Forelimb muscle (tissue), 1 donor: ENCODE data around the gene ARHGEF4. TPM values are rescaled to one million over a fixed set of nuclear protein-coding genes. Genes with fewer than 3 reads are reported as not detected.

Experiments used
- DNase-seq: peaks from one replicate; pipeline ENCODE4 v3.0.0-alpha.2; 2013; ENCODE audit warnings: low read depth
- polyA plus RNA-seq: library from polyadenylated mRNA; unstranded; fragments of 120-200 nt; gene quantifications from one replicate; pipeline ENCODE4 v1.2.1, GENCODE V29; 2013; ENCODE audit not compliant: insufficient read length

The ARHGEF4 gene
- polyA plus RNA-seq, 1 donor = 11.3 TPM

- no peak for DNase-seq
Observed at GRCh38 chr2:130814931-130815680, 21.6 kb upstream of the ARHGEF4 start.

DNA sequence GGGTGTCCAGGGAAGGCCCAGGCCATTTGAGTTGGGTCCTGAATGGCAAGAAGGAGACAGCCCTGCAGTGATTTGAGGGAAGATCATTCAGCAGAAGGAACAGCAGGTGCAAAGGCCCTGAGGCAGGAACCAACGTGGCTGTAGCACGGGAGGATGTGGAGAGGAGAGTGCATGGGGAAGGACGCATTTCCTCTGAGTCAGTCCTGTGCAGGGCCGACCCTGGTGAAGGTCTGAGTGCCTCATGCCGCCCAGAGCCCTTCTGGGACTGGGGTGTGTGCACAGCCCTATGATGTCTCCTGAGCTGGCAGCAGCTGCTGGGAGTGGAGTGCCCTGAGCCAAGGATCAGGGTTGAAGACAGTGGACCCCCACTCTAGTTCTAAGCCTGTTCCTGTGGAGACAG is 17.9 kb upstream of the ARHGEF4 start:
- no peak for DNase-seq

DNA sequence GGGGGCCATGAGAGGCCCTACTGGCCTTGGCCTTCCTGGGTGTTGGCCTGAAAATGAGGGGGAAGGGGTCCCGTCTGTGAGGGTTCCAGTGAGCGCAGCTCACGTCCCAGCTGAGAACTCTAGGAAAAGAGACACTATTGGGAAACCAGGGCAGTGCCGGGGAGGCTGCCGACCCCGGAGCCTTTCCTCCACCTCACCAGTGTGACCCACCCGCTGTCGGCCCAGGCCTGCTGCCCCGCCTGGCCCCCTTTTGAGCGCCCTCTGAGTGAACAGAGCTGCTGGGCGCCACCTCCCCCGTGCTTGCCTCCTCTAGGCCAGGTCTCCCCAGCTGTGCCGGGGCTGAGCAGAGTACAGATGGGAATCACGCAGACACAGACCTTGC is 17.5 kb upstream of the ARHGEF4 start:
- DNase-seq = no peak

DNA sequence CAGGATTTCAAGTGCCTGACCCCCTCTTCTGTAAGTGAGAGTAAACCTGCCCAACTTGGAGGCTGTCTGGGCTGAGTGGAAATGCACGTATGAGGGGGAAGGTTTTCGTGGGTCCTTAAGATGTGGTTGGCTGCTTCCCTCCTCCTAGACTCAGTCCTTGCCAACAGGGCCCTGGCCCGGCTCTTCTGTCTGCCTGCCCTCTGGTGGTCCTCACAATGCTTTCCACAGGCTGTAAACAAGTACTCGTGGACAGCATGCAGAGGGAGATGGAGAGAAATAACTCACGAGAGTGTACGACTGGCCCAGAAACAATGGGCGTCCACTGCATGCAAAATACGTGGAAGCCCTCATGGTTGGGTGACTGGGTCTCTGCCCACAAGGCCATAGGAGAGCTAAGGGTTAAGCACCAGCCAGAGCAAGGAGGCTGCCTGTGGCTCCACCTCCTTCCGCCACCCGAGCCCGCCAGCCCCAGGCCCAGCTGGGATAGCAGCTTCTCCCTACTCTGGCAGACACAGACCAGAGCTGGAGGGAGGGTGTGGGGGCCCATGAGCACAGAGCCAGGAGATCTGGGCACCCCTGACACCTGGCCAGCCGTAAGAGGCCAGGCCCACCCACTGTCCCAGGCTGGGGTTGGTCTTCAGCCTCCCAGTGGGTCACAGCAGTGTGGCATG is 17.0 kb upstream of the ARHGEF4 start:
- no peak for DNase-seq

GRCh38 chr2:130820279-130820861 is 16.3 kb upstream of the ARHGEF4 start:
- no peak for DNase-seq

- no peak for DNase-seq
Observed at GRCh38 chr2:130821867-130822266, 14.8 kb upstream of the ARHGEF4 start.

- DNase-seq = no peak
Observed at GRCh38 chr2:130822766-130823165, 13.9 kb upstream of the ARHGEF4 start.

GRCh38 chr2:130823171-130823885 is 13.4 kb upstream of the ARHGEF4 start:
- no peak for DNase-seq

GRCh38 chr2:130823886-130824491 is 12.7 kb upstream of the ARHGEF4 start:
- DNase-seq = no peak

DNA sequence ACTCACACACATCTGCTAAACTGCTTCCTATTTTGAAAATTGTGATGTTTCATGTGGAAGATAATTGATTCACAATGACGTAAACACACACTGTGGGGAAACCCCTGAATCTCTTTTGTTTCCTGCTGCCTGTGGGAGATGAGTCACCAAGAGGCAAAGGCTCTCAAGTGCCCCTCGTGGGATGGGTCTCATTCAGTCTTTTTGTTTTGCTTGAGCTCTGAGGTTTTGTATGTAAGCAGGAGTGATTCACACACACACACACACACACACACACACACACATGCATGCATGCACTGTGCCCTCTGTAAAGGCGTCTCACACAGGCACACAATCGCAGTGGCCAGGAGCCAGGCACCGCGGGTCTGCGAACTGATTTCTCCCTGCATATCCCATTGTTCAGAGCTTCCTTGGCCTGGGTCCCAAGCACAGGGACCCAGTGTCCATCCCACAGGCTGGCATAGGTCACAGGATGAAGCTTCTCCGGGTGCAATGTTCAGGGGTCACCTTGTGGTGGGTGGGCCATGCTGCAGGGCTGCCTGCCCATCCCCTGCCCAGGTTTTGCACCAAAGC is 12.1 kb upstream of the ARHGEF4 start:
- DNase-seq = no peak

- no peak for DNase-seq
Observed at GRCh38 chr2:130825231-130825965, 11.3 kb upstream of the ARHGEF4 start.

- DNase-seq = no peak
Observed at GRCh38 chr2:130825966-130826253, 10.8 kb upstream of the ARHGEF4 start.

DNA sequence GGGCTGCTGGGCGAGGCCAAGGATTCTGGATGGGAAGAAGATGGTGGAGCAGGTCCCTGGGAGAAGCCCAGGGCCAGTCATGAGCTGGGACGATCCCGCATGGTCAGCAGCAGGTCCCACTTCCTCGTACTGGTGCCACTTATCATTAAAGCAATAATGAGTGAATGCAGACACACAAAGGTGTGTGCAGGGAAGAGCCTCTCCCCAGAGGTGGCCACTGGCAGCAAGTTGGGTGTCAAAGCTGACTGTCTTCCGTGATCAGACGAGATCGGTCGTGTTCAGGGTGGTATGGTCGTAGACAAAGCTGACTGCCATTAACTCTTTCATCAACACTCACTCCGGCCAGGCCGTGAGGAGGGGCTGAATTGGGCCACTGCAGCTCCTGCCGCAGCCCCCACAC is 10.3 kb upstream of the ARHGEF4 start:
- DNase-seq = no peak

DNA sequence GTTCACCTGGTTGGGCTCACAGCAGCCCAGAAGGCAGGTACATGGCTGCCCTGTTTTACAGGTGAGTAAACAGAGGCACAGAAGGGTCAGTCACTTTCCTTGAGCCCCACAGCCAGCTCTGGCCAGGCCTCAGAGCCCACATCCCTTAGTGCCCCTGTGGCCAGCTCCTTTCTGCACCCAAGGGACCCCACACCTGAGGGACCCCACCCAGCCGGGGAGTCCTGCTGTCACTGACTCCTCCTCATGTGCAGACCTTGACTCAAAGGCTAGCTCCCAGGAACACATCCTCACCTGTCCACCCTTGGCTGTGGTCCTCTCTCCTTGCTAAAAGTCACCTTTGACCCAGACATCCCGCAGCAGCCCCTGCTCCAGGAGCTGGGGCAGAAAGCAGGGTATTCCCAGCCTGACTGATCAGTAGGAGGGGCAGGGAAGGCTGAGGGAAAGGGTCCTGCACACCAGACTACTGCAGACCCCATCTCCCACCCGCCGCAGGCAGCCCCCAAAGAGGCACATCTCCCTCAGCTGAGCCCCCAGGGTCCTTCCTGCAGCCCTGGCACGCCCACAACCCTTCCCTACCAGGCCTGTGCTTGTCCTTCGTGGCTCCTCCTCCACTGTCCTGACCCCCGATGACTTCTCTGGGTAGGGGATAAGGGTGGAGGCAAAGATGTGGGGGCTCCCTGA is 9.8 kb upstream of the ARHGEF4 start:
- no peak for DNase-seq

DNA sequence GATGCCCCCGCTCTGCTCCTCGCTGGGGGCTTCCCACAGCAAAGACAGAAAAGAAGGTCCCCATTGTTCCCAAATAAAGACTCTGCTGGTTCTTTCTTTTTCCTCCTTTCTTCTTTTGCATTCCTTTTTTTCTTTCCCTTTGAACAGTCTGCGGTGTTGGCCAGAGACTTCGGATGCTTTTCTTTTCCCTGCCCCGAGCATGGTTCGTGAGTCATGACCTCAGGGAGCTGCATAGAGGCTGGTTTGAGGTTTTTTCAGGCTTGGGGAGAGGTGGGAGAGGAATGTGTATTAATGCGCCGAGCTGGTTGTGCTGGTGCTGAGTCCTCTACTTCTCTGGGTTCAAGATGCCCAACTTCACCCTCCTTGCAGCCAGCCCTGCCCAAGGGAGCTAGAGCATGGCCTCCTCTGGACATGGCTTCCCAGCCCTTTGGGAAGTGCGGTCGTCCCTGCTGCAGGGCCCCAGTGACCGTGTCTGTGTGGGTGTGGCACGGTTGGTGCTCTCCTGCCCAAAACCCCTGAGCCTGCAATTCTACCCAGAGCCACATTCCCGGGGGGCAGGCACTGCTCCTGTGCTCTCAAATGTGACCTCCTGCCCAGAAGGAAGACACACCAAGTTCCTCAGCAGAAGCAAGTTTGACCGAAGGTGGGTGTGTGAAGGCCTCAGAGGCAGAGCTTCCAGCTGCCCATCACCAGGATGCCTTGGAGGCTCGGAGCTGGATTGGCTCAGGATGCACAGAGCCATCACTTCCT is 9.0 kb upstream of the ARHGEF4 start:
- DNase-seq = no peak

DNA sequence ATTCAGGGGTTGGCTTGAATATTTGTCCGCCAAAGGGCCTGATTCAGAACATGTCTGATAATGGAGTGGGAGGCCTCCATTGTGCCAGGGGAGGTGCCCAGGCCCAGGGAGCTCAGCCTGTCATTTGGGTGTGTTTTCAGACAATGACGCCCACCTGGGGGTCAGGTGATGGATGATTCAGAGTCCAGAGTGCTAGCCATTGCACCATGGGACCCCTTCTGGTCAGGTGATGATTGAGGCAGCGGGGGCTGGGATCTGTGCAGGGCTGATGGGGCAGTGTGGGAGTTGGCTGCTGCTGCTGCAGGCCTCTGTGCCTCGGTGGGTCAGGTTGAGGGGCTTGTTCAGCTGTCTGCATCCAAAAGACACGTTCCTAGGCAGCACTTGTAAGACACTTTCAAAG is 8.3 kb upstream of the ARHGEF4 start:
- DNase-seq = no peak

- DNase-seq = no peak
Observed at GRCh38 chr2:130829015-130829414, 7.7 kb upstream of the ARHGEF4 start.

GRCh38 chr2:130830538-130830937 is 6.2 kb upstream of the ARHGEF4 start:
- no peak for DNase-seq

DNA sequence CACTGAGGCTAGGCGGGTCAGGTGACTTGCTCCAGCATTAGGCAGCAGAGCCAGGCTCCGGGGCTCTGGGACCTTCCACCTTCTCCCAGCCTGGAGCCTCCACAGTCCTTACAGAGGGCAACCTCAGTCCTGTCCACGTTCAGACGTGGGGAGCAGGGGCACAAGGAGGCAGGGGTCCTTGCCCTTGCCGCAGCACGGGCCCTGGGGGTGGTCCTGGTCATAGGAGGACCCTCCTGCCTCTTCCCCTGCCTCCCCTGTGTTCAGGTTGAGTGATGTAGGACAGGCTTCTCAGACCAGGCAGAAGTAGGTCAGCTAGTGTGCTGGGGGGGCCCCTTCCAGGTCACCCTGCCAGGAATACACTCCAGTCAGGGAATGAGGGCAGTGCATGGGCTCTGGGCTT is 5.4 kb upstream of the ARHGEF4 start:
- no peak for DNase-seq
